SK-N-SH (cell line): ENCODE results near the gene NUDT16. TPM values are rescaled to one million over a fixed set of nuclear protein-coding genes. Genes with fewer than 3 reads are reported as not detected.
"Not testable (repeated sequence)": the region's sequence is repeated elsewhere in the genome, so short reads cannot be mapped to it uniquely, and the experiment has no call there.

Source experiments
- CTCF ChIA-PET: fragments of 300-600, 350-600 bp; formaldehyde crosslinking; extraction: SDS; loops from one replicate; lab custom pipeline; 2021; lab: Yijun Ruan, JAX
- POLR2A ChIA-PET: fragments of 350-600 bp; sonication (Branson Sonifier 250); formaldehyde crosslinking; extraction: SDS; loops from one replicate; lab custom pipeline; 2020; ENCODE audit warnings: antibody characterized with exemption, inconsistent platforms; lab: Yijun Ruan, JAX
- DNase-seq: peaks from one replicate; pipeline ENCODE4 v3.0.0; 2012
- H2AFZ ChIP-seq: fragments of 200-600 bp; sonication (generic); 2 replicates; pipeline ENCODE4 v1.8.1; 2016; ENCODE audit warnings: antibody characterized with exemption, mild to moderate bottlenecking, low read depth
- H3F3A ChIP-seq: fragments of 200-600 bp; sonication (generic); replicated peaks from 2 replicates; pipeline ENCODE3; 2016; ENCODE audit warnings: antibody characterized with exemption, mild to moderate bottlenecking; ENCODE audit not compliant: insufficient read depth
- H3K27ac ChIP-seq, 2 experiments: fragments of 200-500 bp in 1 of 2; fragments of 200-600 bp in 1 of 2; sonication (Bioruptor generic) in 1 of 2; sonication (generic), shearing (Covaris generic) in 1 of 2; 2 replicates each; pipeline versions ENCODE4 v1.5.1 to v1.6.1; 2014 to 2016; ENCODE audit warnings: low read depth in 2 of 2, inconsistent platforms in 1 of 2, low read length in 1 of 2, mild to moderate bottlenecking in 1 of 2, mixed read lengths in 1 of 2
- H3K27me3 ChIP-seq: fragments of 200-600 bp; sonication (generic), shearing (Covaris generic); 2 replicates; pipeline ENCODE4 v1.6.1; 2016; ENCODE audit warnings: mixed run types; ENCODE audit not compliant: insufficient read depth
- H3K36me3 ChIP-seq, 2 experiments: fragments of 200-500 bp in 1 of 2; fragments of 200-600 bp in 1 of 2; sonication (Bioruptor generic) in 1 of 2; sonication (generic) in 1 of 2; replicated peaks in 1 of 2; 2 replicates each; pipeline versions ENCODE3 to v1.5.1; 2014 to 2016; ENCODE audit warnings: low read length in 1 of 2, mild to moderate bottlenecking in 1 of 2; ENCODE audit not compliant: insufficient read depth in 2 of 2, control insufficient read depth in 1 of 2
- H3K4me1 ChIP-seq, 2 experiments: fragments of 200-500 bp in 1 of 2; fragments of 200-600 bp in 1 of 2; sonication (Bioruptor generic) in 1 of 2; sonication (generic), shearing (Covaris generic) in 1 of 2; 2 replicates each; pipeline versions ENCODE4 v1.5.1 to v1.6.1; 2014 to 2016; ENCODE audit warnings: low read depth in 1 of 2, low read length in 1 of 2, mixed run types in 1 of 2; ENCODE audit not compliant: insufficient read depth in 2 of 2, control insufficient read depth in 1 of 2
- H3K4me2 ChIP-seq: fragments of 200-600 bp; sonication (generic), shearing (Covaris generic); 2 replicates; pipeline ENCODE4 v1.6.1; 2017; ENCODE audit warnings: mixed run types
- H3K4me3 ChIP-seq, 2 experiments: fragments of 200-500 bp in 1 of 2; fragments of 200-600 bp in 1 of 2; sonication (Bioruptor generic) in 1 of 2; sonication (generic), shearing (Covaris generic) in 1 of 2; 2 replicates each; pipeline versions ENCODE4 v1.5.1 to v1.8.1; 2014 to 2016; ENCODE audit warnings: low read depth in 2 of 2, inconsistent platforms in 1 of 2, low read length in 1 of 2, mild to moderate bottlenecking in 1 of 2, mixed read lengths in 1 of 2, moderate library complexity in 1 of 2
- H3K79me2 ChIP-seq: fragments of 200-600 bp; sonication (generic); 2 replicates; pipeline ENCODE4 v1.8.1; 2017; ENCODE audit warnings: mild to moderate bottlenecking; ENCODE audit not compliant: insufficient read depth
- H3K9ac ChIP-seq: fragments of 200-600 bp; sonication (generic); 2 replicates; pipeline ENCODE4 v1.6.1; 2017; ENCODE audit warnings: mixed run types
- H3K9me2 ChIP-seq: fragments of 200-600 bp; sonication (generic); 2 replicates; pipeline ENCODE4 v1.6.1; 2017; ENCODE audit warnings: mixed run types
- H3K9me3 ChIP-seq: fragments of 200-600 bp; sonication (generic); 2 replicates; pipeline ENCODE4 v1.6.1; 2017; ENCODE audit warnings: mixed run types, mild to moderate bottlenecking, moderate library complexity
- H4K20me1 ChIP-seq: fragments of 200-600 bp; sonication (generic); 2 replicates; pipeline ENCODE4 v1.6.1; 2017; ENCODE audit warnings: mild to moderate bottlenecking, mixed run types; ENCODE audit not compliant: insufficient read depth
- GABPA ChIP-seq: IDR thresholded peaks from 2 replicates; pipeline ENCODE4 v1.4.0; 2012; ENCODE audit warnings: low read depth, mild to moderate bottlenecking
- MEF2A ChIP-seq: IDR thresholded peaks from 2 replicates; pipeline ENCODE4 v1.4.0; 2012; ENCODE audit warnings: low read depth, borderline replicate concordance
- NFIC ChIP-seq: IDR thresholded peaks from 2 replicates; pipeline ENCODE4 v1.4.0; 2012; ENCODE audit warnings: borderline replicate concordance
- WGBS: methylation state at CpG from one replicate; pipeline ENCODE4 v1.1.6; 2017; ENCODE audit warnings: low lambda C conversion rate; 5-methylcytosine and 5-hydroxymethylcytosine counted together
- polyA plus RNA-seq, 3 experiments: library from polyadenylated mRNA; depleted of rRNA; stranded (reverse); fragments of >200 nt; gene quantifications; 2 replicates each; pipeline ENCODE4 v1.2.3, GENCODE V29; 2012
- TF ChIP-seq, protein P1 (sequence below): IDR thresholded peaks from 2 replicates; pipeline ENCODE4 v1.4.0; 2012; ENCODE audit warnings: low read depth, borderline replicate concordance

NUDT16 gene
- polyA plus RNA-seq, 1 of the 3 experiments (the other 2 are of a cell fraction) = 8.2 TPM

- TF ChIP-seq, protein P1, sequence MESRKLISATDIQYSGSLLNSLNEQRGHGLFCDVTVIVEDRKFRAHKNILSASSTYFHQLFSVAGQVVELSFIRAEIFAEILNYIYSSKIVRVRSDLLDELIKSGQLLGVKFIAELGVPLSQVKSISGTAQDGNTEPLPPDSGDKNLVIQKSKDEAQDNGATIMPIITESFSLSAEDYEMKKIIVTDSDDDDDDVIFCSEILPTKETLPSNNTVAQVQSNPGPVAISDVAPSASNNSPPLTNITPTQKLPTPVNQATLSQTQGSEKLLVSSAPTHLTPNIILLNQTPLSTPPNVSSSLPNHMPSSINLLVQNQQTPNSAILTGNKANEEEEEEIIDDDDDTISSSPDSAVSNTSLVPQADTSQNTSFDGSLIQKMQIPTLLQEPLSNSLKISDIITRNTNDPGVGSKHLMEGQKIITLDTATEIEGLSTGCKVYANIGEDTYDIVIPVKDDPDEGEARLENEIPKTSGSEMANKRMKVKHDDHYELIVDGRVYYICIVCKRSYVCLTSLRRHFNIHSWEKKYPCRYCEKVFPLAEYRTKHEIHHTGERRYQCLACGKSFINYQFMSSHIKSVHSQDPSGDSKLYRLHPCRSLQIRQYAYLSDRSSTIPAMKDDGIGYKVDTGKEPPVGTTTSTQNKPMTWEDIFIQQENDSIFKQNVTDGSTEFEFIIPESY = no peak
Measured at GRCh38 chr3:131371688-131372066, 9.9 kb upstream of the NUDT16 start (continued).

- no peaks in the 10 kb centered on the region; the same call in 1 of the 2 replicates for H3K79me2 ChIP-seq
- no peak overlapping the region for H3K4me3 ChIP-seq
- no peaks in the 10 kb centered on the region for H4K20me1 ChIP-seq
- no peak overlapping the region for H3K4me2 ChIP-seq
- ChIA-PET POLR2A (no interaction called here), CTCF (no interaction called here)
- TF ChIP-seq GABPA (no peak), NFIC (no peak), MEF2A (no peak)
- TF ChIP-seq, protein P1 = no peak
- no peaks in the 10 kb centered on the region for H3K4me1 ChIP-seq
- no peak overlapping the region for H3K9ac ChIP-seq
- H3K9me3 ChIP-seq = no peaks in the 10 kb centered on the region
- H3K27me3 ChIP-seq = no peaks in the 10 kb centered on the region
- H3F3A ChIP-seq = no peaks in the 10 kb centered on the region
- no peak overlapping the region for H3K27ac ChIP-seq
- no peak overlapping the region for H2AFZ ChIP-seq
- H3K36me3 ChIP-seq = peaks cover 9 to 10% of the 10 kb centered on the region in 2 experiments
- no peak for DNase-seq
- 100% methylated on average over 2 of the region's 2 CpGs for WGBS
- no peaks in the 10 kb centered on the region for H3K9me2 ChIP-seq
Measured at GRCh38 chr3:131374741-131375140, 6.8 kb upstream of the NUDT16 start.

DNA sequence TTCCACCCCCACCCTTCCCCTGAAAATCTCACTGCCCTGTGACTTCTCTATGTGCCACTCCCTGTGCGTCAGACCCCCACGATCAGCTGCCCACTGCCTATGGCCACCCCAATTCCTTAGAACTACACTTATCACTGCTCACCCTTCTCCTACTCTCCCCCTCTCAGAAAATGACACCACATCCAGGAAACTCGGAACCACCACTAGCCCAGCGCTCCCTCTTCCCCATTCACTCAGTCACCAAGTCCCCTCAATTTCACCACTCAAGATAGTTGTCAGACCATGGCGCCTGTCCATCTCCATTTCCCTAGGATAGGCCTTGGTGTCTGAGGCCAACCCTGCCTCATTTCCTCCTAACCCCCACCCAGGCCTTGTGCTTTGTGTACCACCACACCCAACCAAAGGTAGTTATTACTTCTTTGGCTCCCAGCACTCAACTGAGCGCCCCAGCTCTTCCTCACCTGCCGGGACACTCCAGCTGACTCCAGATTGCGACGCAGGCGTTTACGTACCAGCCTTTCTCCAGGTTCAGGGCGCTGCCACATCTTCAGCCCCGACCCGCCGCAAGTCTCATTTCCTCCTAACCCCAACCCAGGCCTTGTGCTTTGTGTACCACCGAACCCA lies 641 bp upstream of the NUDT16 start:
- POLR2A ChIA-PET = interaction anchor here (1.1 to 1.5 kb wide), 3 partner anchors 28 to 333 kb away, joined by 3 to 6 read pairs (median 4); no protein-coding TSS in a partner anchor
- not testable (repeated sequence) for H4K20me1 ChIP-seq, DNase-seq, H3F3A ChIP-seq, H3K9me2 ChIP-seq, H3K27me3 ChIP-seq, H3K9me3 ChIP-seq
- Histone ChIP-seq H3K4me1 (peaks cover 0 to 18% of the 10 kb centered on the region in 2 experiments; a peak in 2 of 4 replicates), H3K27ac (peak overlapping the region; percentile 65 to 75; a peak in 3 of 4 replicates), H3K4me2 (peak overlapping the region; percentile 89), H3K79me2 (peaks cover 25% of the 10 kb centered on the region), H2AFZ (peak overlapping the region; percentile 98), H3K9ac (peak overlapping the region; percentile 83), H3K4me3 (peak overlapping the region; percentile 93 to 99), H3K36me3 (peaks cover 17 to 22% of the 10 kb centered on the region in 2 experiments)
- CTCF ChIA-PET = interaction anchor here (1.2 to 2.3 kb wide), 4 partner anchors 14 to 328 kb away, joined by 4 to 9 read pairs (median 7); no protein-coding TSS in a partner anchor
- WGBS = 8% methylated on average over 16 of the region's 16 CpGs
